B cell (primary cell): ENCODE measurements around the gene SWT1. TPM values are rescaled to one million over a fixed set of nuclear protein-coding genes. Genes with fewer than 3 reads are reported as not detected.

ENCODE experiments used
- ATAC-seq: fragments of 200-7000 bp; cut with Tn5 transposase; one replicate; pipeline ENCODE4 v1.10.0; 2021; ENCODE audit warnings: low read depth, mild to moderate bottlenecking, moderate number of reproducible peaks, moderate library complexity
- CTCF ChIA-PET: fragments of 350-600 bp; sonication (Branson Sonifier 250); formaldehyde crosslinking; loops from one replicate; lab custom pipeline; 2021; ENCODE audit warnings: antibody characterized with exemption, inconsistent platforms; lab: Charles Lee
- POLR2A ChIA-PET: fragments of 350-600 bp; sonication (Branson Sonifier 250); formaldehyde crosslinking; loops from one replicate; lab custom pipeline; 2021; ENCODE audit warnings: antibody characterized with exemption; lab: Charles Lee
- DNase-seq: peaks from one replicate; pipeline ENCODE4 v3.0.0; 2013
- H2AFZ ChIP-seq: 2 replicates; pipeline ENCODE4 v1.6.1; 2012; ENCODE audit warnings: mild to moderate bottlenecking, low read depth, low read length; ENCODE audit not compliant: insufficient read depth, poor library complexity, severe bottlenecking
- H3K27ac ChIP-seq, 2 donors: 1 replicate in 1 of 2; 2 replicates in 1 of 2; pipeline ENCODE4 v1.5.1; 2012 to 2013; ENCODE audit warnings: low read length in 2 of 2, mild to moderate bottlenecking in 2 of 2, moderate library complexity in 1 of 2
- H3K27me3 ChIP-seq, 4 experiments: fragments of 200-600 bp in 1 of 4; sonication (generic) in 1 of 4; replicated peaks in 1 of 4; 1 replicate in 2 of 4; 2 replicates in 2 of 4; pipeline versions ENCODE4 v1.6.1 to v1.7.0; 2013 to 2016; ENCODE audit warnings: low read length in 3 of 4, mild to moderate bottlenecking in 2 of 4, mixed read lengths in 1 of 4, moderate library complexity in 1 of 4; ENCODE audit not compliant: insufficient read depth in 4 of 4, control insufficient read depth in 3 of 4; ENCODE audit errors: control extremely low read depth in 1 of 4
- H3K36me3 ChIP-seq, 2 experiments: replicated peaks in 1 of 2; 1 replicate in 1 of 2; 2 replicates in 1 of 2; pipeline versions ENCODE4 v1.6.1 to v1.7.1; 2013; ENCODE audit warnings: low read length in 1 of 2; ENCODE audit not compliant: insufficient read depth in 2 of 2, control insufficient read depth in 1 of 2; ENCODE audit errors: control extremely low read depth in 1 of 2, extremely low read depth in 1 of 2
- H3K4me1 ChIP-seq, 2 donors: fragments of 200-600 bp in 1 of 2; sonication (generic) in 1 of 2; 1 replicate in 1 of 2; 2 replicates in 1 of 2; pipeline versions ENCODE4 v1.5.1 to v1.6.1; 2013 to 2017; ENCODE audit warnings: low read length in 2 of 2; ENCODE audit not compliant: control insufficient read depth in 2 of 2, insufficient read depth in 2 of 2
- H3K4me2 ChIP-seq: replicated peaks from 2 replicates; pipeline ENCODE3; 2012; ENCODE audit warnings: mild to moderate bottlenecking, low read depth, low read length; ENCODE audit not compliant: poor library complexity, severe bottlenecking
- H3K4me3 ChIP-seq, 5 experiments: fragments of 200-600 bp in 1 of 5; sonication (generic) in 1 of 5; 1 replicate in 3 of 5; 2 replicates in 2 of 5; pipeline versions ENCODE4 v1.5.1 to v1.7.0; 2011 to 2016; ENCODE audit warnings: low read length in 4 of 5, mild to moderate bottlenecking in 4 of 5, low read depth in 2 of 5, control low read depth in 1 of 5, moderate library complexity in 1 of 5; ENCODE audit not compliant: insufficient read depth in 1 of 5; ENCODE audit errors: control extremely low read depth in 1 of 5, extremely low read depth in 1 of 5
- H3K79me2 ChIP-seq: fragments of 200-600 bp; sonication (generic); one replicate; pipeline ENCODE4 v1.6.0; 2016; ENCODE audit warnings: low read length; ENCODE audit not compliant: control insufficient read depth, insufficient read depth
- H3K9ac ChIP-seq: fragments of 200-600 bp; sonication (generic); 2 replicates; pipeline ENCODE4 v1.6.1; 2017; ENCODE audit warnings: mild to moderate bottlenecking, low read length, moderate library complexity
- H3K9me3 ChIP-seq, 3 donors: one replicate each; pipeline versions ENCODE4 v1.6.1 to v1.7.1; 2013; ENCODE audit warnings: low read length in 2 of 3; ENCODE audit not compliant: control insufficient read depth in 2 of 3, insufficient read depth in 1 of 3; ENCODE audit errors: control extremely low read depth in 1 of 3
- H4K20me1 ChIP-seq: 2 replicates; pipeline ENCODE4 v1.6.0; 2012; ENCODE audit warnings: mild to moderate bottlenecking, low read length; ENCODE audit not compliant: insufficient read depth, control insufficient read depth, poor library complexity, severe bottlenecking
- H3K27ac Mint-ChIP-seq: one replicate; pipeline ENCODE4 v1.8.0; 2021; ENCODE audit warnings: mixed read lengths
- H3K27me3 Mint-ChIP-seq: one replicate; pipeline ENCODE4 v1.8.0; 2021; ENCODE audit warnings: mixed read lengths
- H3K4me1 Mint-ChIP-seq: one replicate; pipeline ENCODE4 v1.8.0; 2021; ENCODE audit warnings: mixed read lengths
- H3K4me3 Mint-ChIP-seq: one replicate; pipeline ENCODE4 v1.8.0; 2021; ENCODE audit warnings: mixed read lengths
- H3K9me3 Mint-ChIP-seq: one replicate; pipeline ENCODE4 v1.8.0; 2022; ENCODE audit warnings: mixed read lengths; ENCODE audit not compliant: insufficient read depth
- EZH2 ChIP-seq: IDR thresholded peaks from 2 replicates; pipeline ENCODE4 v1.6.1; 2012; ENCODE audit warnings: borderline replicate concordance, low read depth, mild to moderate bottlenecking, moderate library complexity, low read length; ENCODE audit not compliant: insufficient read depth, poor library complexity, severe bottlenecking
- intact Hi-C: fragments of 100-400 bp; cut with micrococcal nuclease; formaldehyde crosslinking; loops from one replicate; pipeline ENCODE4 v1.10.0; 2022
- polyA plus RNA-seq: library from polyadenylated mRNA; depleted of rRNA; stranded (reverse); fragments of >200 nt; gene quantifications from 2 replicates; pipeline ENCODE4 v1.2.3, GENCODE V29; 2012
- total RNA-seq, 2 donors: library from RNA; stranded (reverse); fragments of 120-200 nt in 1 of 2; gene quantifications; 1 replicate in 1 of 2; 2 replicates in 1 of 2; pipeline versions ENCODE4 v1.2.3 to v1.2.4, GENCODE V29; 2013 to 2022
- TF ChIP-seq, protein P1 (sequence below): fragments of 200-600 bp; IDR thresholded peaks from one replicate; pipeline ENCODE4 v1.8.0; 2022; ENCODE audit warnings: antibody characterized with exemption, mild to moderate bottlenecking

SWT1 gene
- total and polyA plus RNA-seq, 2 donors (not counting 1 experiment from before 2014, with no cell fraction given), result 2.1 to 8.5 TPM

DNA sequence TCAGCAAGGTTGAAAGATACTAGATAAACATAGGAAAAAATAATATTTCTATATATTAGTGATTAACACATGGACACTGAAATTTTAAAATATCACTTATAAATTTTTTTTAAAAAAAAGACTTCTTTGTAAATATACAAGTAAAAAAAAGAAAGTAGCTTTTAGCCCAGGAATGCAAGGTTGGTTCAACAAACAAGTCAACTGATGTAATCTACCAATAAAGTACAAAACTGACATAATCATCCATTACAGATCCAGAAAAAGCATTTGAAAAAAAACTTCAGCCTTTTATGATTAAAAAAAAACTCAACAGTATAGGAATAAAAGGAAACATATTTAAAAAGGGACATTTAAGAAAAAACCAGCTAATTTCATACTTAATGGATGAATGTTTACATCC lies 48.6 kb upstream of the SWT1 start:
- no peak for ATAC-seq
- no peak overlapping the region for H3K4me2 ChIP-seq
- H3K4me1 ChIP-seq, result no peaks in the 10 kb centered on the region
- POLR2A ChIA-PET, result no interaction called here
- H3K27me3 Mint-ChIP-seq, result no peaks in the 10 kb centered on the region
- H4K20me1 ChIP-seq, result no peaks in the 10 kb centered on the region
- CTCF ChIA-PET, result no interaction called here
- H3K9me3 ChIP-seq, result peaks cover 3 to 20% (median 19%) of the 10 kb centered on the region in 3 donors
- H3K36me3 ChIP-seq, result peaks cover 0 to 3% of the 10 kb centered on the region in 2 experiments
- no peak overlapping the region for H2AFZ ChIP-seq
- TF ChIP-seq, protein P1, sequence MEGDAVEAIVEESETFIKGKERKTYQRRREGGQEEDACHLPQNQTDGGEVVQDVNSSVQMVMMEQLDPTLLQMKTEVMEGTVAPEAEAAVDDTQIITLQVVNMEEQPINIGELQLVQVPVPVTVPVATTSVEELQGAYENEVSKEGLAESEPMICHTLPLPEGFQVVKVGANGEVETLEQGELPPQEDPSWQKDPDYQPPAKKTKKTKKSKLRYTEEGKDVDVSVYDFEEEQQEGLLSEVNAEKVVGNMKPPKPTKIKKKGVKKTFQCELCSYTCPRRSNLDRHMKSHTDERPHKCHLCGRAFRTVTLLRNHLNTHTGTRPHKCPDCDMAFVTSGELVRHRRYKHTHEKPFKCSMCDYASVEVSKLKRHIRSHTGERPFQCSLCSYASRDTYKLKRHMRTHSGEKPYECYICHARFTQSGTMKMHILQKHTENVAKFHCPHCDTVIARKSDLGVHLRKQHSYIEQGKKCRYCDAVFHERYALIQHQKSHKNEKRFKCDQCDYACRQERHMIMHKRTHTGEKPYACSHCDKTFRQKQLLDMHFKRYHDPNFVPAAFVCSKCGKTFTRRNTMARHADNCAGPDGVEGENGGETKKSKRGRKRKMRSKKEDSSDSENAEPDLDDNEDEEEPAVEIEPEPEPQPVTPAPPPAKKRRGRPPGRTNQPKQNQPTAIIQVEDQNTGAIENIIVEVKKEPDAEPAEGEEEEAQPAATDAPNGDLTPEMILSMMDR, result no peak
- no peak for TF ChIP-seq EZH2
- no peaks in the 10 kb centered on the region for H3K4me1 Mint-ChIP-seq
- H3K4me3 Mint-ChIP-seq, result no peak overlapping the region
- no peaks in the 10 kb centered on the region for H3K79me2 ChIP-seq
- H3K27ac Mint-ChIP-seq, result no peak overlapping the region
- H3K27ac ChIP-seq, result no peak overlapping the region
- H3K4me3 ChIP-seq, result no peak overlapping the region
- H3K9ac ChIP-seq, result no peak overlapping the region
- DNase-seq, result no peak
- intact Hi-C loops, result no loop called here
- peaks cover 7% of the 10 kb centered on the region for H3K9me3 Mint-ChIP-seq
- H3K27me3 ChIP-seq, result no peaks in the 10 kb centered on the region

DNA sequence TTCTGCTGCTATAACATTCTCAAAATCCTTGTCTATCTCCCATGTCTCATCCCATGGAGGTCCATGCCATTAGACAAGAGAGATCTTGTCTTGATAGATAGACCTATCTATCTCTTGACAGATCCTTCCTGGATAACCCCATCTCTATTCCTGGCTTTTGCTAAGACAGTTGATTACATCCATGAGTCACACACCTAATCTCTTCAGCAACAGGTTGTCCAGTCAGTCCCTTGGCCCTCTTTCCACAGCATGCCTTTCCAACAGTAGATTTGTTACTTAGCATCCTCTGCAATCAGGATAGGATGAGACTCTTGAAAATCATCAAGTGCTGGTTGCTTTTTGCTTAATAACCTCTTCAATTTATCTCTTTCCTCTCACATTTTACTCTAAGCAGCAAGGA lies 46.8 kb upstream of the SWT1 start:
- no peak for DNase-seq

More for the DNA sequence above, 46.8 kb upstream of the SWT1 start:
- H3K4me1 Mint-ChIP-seq, result no peaks in the 10 kb centered on the region
- no peak overlapping the region for H3K27ac Mint-ChIP-seq
- H3K36me3 ChIP-seq, result no peaks in the 10 kb centered on the region
- no peaks in the 10 kb centered on the region for H3K27me3 Mint-ChIP-seq
- ATAC-seq, result no peak
- CTCF ChIA-PET, result no interaction called here
- H2AFZ ChIP-seq, result no peak overlapping the region
- no peak overlapping the region for H3K4me3 Mint-ChIP-seq
- H3K27me3 ChIP-seq, result no peaks in the 10 kb centered on the region
- H3K9ac ChIP-seq, result no peak overlapping the region
- TF ChIP-seq, protein P1, result no peak
- TF ChIP-seq EZH2, result no peak
- H3K4me1 ChIP-seq, result no peaks in the 10 kb centered on the region
- peaks cover 7% of the 10 kb centered on the region for H3K9me3 Mint-ChIP-seq
- no peaks in the 10 kb centered on the region for H4K20me1 ChIP-seq
- no peak overlapping the region for H3K4me2 ChIP-seq
- intact Hi-C loops, result no loop called here
- H3K9me3 ChIP-seq, result peaks cover 3 to 20% (median 19%) of the 10 kb centered on the region in 3 donors
- POLR2A ChIA-PET, result no interaction called here
- H3K27ac ChIP-seq, result no peak overlapping the region
- no peak overlapping the region for H3K4me3 ChIP-seq
- no peaks in the 10 kb centered on the region for H3K79me2 ChIP-seq
